ENCODE results near the gene TNFRSF1B.

The TNFRSF1B gene

GRCh38 chr1:12177999-12178441 lies 11.2 kb downstream of the TNFRSF1B start:
- TF ChIP-seq EZH2 (optimal IDR thresholded peaks at IDR 0.05; ENCODE audit: low read depth, low read length) (no peak), CTCF (IDR thresholded peaks at IDR 0.05; ENCODE audit: low read length) (no peak), EZH2phosphoT487 (IDR thresholded peaks at IDR 0.05; ENCODE audit: low read length) (no peak)
- Histone ChIP-seq H3K9me3 (replicated peaks; ENCODE audit: insufficient read depth, low read length) (no peaks in the 10 kb centered on the region), H3K27ac (ENCODE audit: low read length) (no peak overlapping the region), H3K4me1 (ENCODE audit: low read length) (no peaks in the 10 kb centered on the region), H3K4me3 (ENCODE audit: low read length) (no peak overlapping the region), H4K20me1 (ENCODE audit: insufficient read depth, low read length) (no peaks in the 10 kb centered on the region), H3K9me2 (replicated peaks; ENCODE audit: insufficient read depth, low read length) (no peaks in the 10 kb centered on the region), H3K36me3 (replicated peaks; ENCODE audit: insufficient read depth, low read length) (no peaks in the 10 kb centered on the region), H3K79me2 (ENCODE audit: low read length) (peaks cover 9% of the 10 kb centered on the region; the same call in 1 of the 2 replicates), H3F3A (ENCODE audit: insufficient read depth, low read length) (no peaks in the 10 kb centered on the region), H3K27me3 (replicated peaks; ENCODE audit: insufficient read depth, low read length) (no peaks in the 10 kb centered on the region), H2AFZ (ENCODE audit: low read length) (no peak overlapping the region), H3K4me2 (ENCODE audit: low read depth, low read length) (no peak overlapping the region), H3K9ac (ENCODE audit: low read length) (no peak overlapping the region)
- no peak for DNase-seq

- H3K79me2 ChIP-seq (ENCODE audit: low read length): peaks cover 5% of the 10 kb centered on the region; the same call in 1 of the 2 replicates
- H3K4me1 ChIP-seq (ENCODE audit: low read length): no peaks in the 10 kb centered on the region
- H3K9me2 ChIP-seq (replicated peaks; ENCODE audit: insufficient read depth, low read length): no peaks in the 10 kb centered on the region
- no peaks in the 10 kb centered on the region for H3K9me3 ChIP-seq (replicated peaks; ENCODE audit: insufficient read depth, low read length)
- no peak overlapping the region for H3K4me3 ChIP-seq (ENCODE audit: low read length)
- no peak overlapping the region for H3K27ac ChIP-seq (ENCODE audit: low read length)
- no peak overlapping the region for H3K4me2 ChIP-seq (ENCODE audit: low read depth, low read length)
- TF ChIP-seq EZH2 (optimal IDR thresholded peaks at IDR 0.05; ENCODE audit: low read depth, low read length) (no peak), EZH2phosphoT487 (IDR thresholded peaks at IDR 0.05; ENCODE audit: low read length) (no peak), CTCF (IDR thresholded peaks at IDR 0.05; ENCODE audit: low read length) (no peak)
- no peaks in the 10 kb centered on the region for H3K27me3 ChIP-seq (replicated peaks; ENCODE audit: insufficient read depth, low read length)
- H2AFZ ChIP-seq (ENCODE audit: low read length): no peak overlapping the region
- no peak overlapping the region for H3K9ac ChIP-seq (ENCODE audit: low read length)
- no peaks in the 10 kb centered on the region for H3F3A ChIP-seq (ENCODE audit: insufficient read depth, low read length)
- DNase-seq: no peak
- no peaks in the 10 kb centered on the region for H3K36me3 ChIP-seq (replicated peaks; ENCODE audit: insufficient read depth, low read length)
- no peaks in the 10 kb centered on the region for H4K20me1 ChIP-seq (ENCODE audit: insufficient read depth, low read length)
Observed at GRCh38 chr1:12178511-12178910, 11.7 kb downstream of the TNFRSF1B start.

GRCh38 chr1:12179111-12179519 lies 12.3 kb downstream of the TNFRSF1B start:
- Histone ChIP-seq H4K20me1 (ENCODE audit: insufficient read depth, low read length) (no peaks in the 10 kb centered on the region), H3K36me3 (replicated peaks; ENCODE audit: insufficient read depth, low read length) (no peaks in the 10 kb centered on the region), H3K79me2 (ENCODE audit: low read length) (0 out of 2 replicates have a peak, but pooled peaks cover 3% of the 10 kb centered on the region), H3K27ac (ENCODE audit: low read length) (no peak overlapping the region), H3F3A (ENCODE audit: insufficient read depth, low read length) (no peaks in the 10 kb centered on the region), H3K4me2 (ENCODE audit: low read depth, low read length) (no peak overlapping the region), H3K4me1 (ENCODE audit: low read length) (no peaks in the 10 kb centered on the region), H3K9ac (ENCODE audit: low read length) (no peak overlapping the region), H3K9me2 (replicated peaks; ENCODE audit: insufficient read depth, low read length) (no peaks in the 10 kb centered on the region), H2AFZ (ENCODE audit: low read length) (no peak overlapping the region), H3K4me3 (ENCODE audit: low read length) (no peak overlapping the region), H3K9me3 (replicated peaks; ENCODE audit: insufficient read depth, low read length) (no peaks in the 10 kb centered on the region), H3K27me3 (replicated peaks; ENCODE audit: insufficient read depth, low read length) (no peaks in the 10 kb centered on the region)
- no peak for TF ChIP-seq EZH2 (optimal IDR thresholded peaks at IDR 0.05; ENCODE audit: low read depth, low read length)
- no peak for TF ChIP-seq CTCF (IDR thresholded peaks at IDR 0.05; ENCODE audit: low read length)
- TF ChIP-seq EZH2phosphoT487 (IDR thresholded peaks at IDR 0.05; ENCODE audit: low read length): no peak
- no peak for DNase-seq
